GM20431 (cell line): ENCODE results near the gene SLC6A12.
"Not testable (repeated sequence)": the region's sequence is repeated elsewhere in the genome, so short reads cannot be mapped to it uniquely, and the experiment has no call there.

Experiments
- in situ Hi-C: fragments of 300-500 bp; cut with MseI, MboI; formaldehyde crosslinking; loops from one replicate; pipeline ENCODE4 v1.15.0; 2020; ENCODE audit warnings: low sequenced_read_pairs; ENCODE audit not compliant: unreplicated experiment

SLC6A12 gene

GRCh38 chr12:218728-219590, 5.0 kb upstream of the SLC6A12 start:
- in situ Hi-C loops: no loop called here

- in situ Hi-C loops: no loop called here
These were observed 4.3 kb upstream of the SLC6A12 start for GRCh38 chr12:218221-218620.

- in situ Hi-C loops: not testable (repeated sequence)
These were observed 3.1 kb upstream of the SLC6A12 start for GRCh38 chr12:217029-217428.

GRCh38 chr12:215116-215515, 1.2 kb upstream of the SLC6A12 start:
- in situ Hi-C loops: no loop called here

GRCh38 chr12:213527-213932, 427 bp downstream of the SLC6A12 start:
- in situ Hi-C loops: no loop called here

GRCh38 chr12:212715-213526, 1.0 kb downstream of the SLC6A12 start:
- in situ Hi-C loops: no loop called here

- in situ Hi-C loops: no loop called here
These were observed 1.6 kb downstream of the SLC6A12 start for GRCh38 chr12:212415-212714.

- in situ Hi-C loops: no loop called here
These were observed 2.1 kb downstream of the SLC6A12 start for GRCh38 chr12:211639-212414.

- in situ Hi-C loops: no loop called here
These were observed 2.9 kb downstream of the SLC6A12 start for GRCh38 chr12:211142-211465.

- in situ Hi-C loops: no loop called here
These were observed 3.4 kb downstream of the SLC6A12 start for GRCh38 chr12:210277-211141.

- in situ Hi-C loops: no loop called here
These were observed 4.1 kb downstream of the SLC6A12 start for GRCh38 chr12:209851-210250.

GRCh38 chr12:209246-209645, 4.7 kb downstream of the SLC6A12 start:
- in situ Hi-C loops: no loop called here

GRCh38 chr12:208813-209212, 5.1 kb downstream of the SLC6A12 start:
- in situ Hi-C loops: no loop called here

- in situ Hi-C loops: no loop called here
These were observed 6.2 kb downstream of the SLC6A12 start for GRCh38 chr12:207804-208203.

GRCh38 chr12:206746-207440, 7.1 kb downstream of the SLC6A12 start:
- in situ Hi-C loops: no loop called here

GRCh38 chr12:205026-205425, 8.9 kb downstream of the SLC6A12 start:
- in situ Hi-C loops: no loop called here

- in situ Hi-C loops: no loop called here
These were observed 9.7 kb downstream of the SLC6A12 start for GRCh38 chr12:204261-204678.

GRCh38 chr12:203462-204260, 10.3 kb downstream of the SLC6A12 start:
- in situ Hi-C loops: no loop called here

- in situ Hi-C loops: no loop called here
These were observed 10.9 kb downstream of the SLC6A12 start for GRCh38 chr12:203074-203461.
